ENCODE data around the gene LPO.

Gene LPO

GRCh38 chr17:58264407-58265103, 26.2 kb downstream of the LPO start (continued):
- TF ChIP-seq, protein P1, sequence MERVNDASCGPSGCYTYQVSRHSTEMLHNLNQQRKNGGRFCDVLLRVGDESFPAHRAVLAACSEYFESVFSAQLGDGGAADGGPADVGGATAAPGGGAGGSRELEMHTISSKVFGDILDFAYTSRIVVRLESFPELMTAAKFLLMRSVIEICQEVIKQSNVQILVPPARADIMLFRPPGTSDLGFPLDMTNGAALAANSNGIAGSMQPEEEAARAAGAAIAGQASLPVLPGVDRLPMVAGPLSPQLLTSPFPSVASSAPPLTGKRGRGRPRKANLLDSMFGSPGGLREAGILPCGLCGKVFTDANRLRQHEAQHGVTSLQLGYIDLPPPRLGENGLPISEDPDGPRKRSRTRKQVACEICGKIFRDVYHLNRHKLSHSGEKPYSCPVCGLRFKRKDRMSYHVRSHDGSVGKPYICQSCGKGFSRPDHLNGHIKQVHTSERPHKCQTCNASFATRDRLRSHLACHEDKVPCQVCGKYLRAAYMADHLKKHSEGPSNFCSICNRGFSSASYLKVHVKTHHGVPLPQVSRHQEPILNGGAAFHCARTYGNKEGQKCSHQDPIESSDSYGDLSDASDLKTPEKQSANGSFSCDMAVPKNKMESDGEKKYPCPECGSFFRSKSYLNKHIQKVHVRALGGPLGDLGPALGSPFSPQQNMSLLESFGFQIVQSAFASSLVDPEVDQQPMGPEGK (CRISPR knock-in tag; IDR thresholded peaks at IDR 0.05; ENCODE audit: borderline replicate concordance): no peak
- TF ChIP-seq POU6F1 (CRISPR knock-in tag; IDR thresholded peaks at IDR 0.05; ENCODE audit: borderline replicate concordance, low read depth): no peak

- ATAC-seq: no peak
- TF ChIP-seq TCF4 (CRISPR knock-in tag; IDR thresholded peaks at IDR 0.05; ENCODE audit: borderline replicate concordance): no peak
- TF ChIP-seq, protein P2, sequence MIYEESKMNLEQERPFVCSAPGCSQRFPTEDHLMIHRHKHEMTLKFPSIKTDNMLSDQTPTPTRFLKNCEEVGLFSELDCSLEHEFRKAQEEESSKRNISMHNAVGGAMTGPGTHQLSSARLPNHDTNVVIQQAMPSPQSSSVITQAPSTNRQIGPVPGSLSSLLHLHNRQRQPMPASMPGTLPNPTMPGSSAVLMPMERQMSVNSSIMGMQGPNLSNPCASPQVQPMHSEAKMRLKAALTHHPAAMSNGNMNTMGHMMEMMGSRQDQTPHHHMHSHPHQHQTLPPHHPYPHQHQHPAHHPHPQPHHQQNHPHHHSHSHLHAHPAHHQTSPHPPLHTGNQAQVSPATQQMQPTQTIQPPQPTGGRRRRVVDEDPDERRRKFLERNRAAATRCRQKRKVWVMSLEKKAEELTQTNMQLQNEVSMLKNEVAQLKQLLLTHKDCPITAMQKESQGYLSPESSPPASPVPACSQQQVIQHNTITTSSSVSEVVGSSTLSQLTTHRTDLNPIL (CRISPR knock-in tag; IDR thresholded peaks at IDR 0.05; ENCODE audit: low read depth): no peak
- TF ChIP-seq POU6F1 (CRISPR knock-in tag; IDR thresholded peaks at IDR 0.05; ENCODE audit: borderline replicate concordance, low read depth): no peak
- TF ChIP-seq ARNTL (CRISPR knock-in tag; IDR thresholded peaks at IDR 0.05; ENCODE audit: borderline replicate concordance, low read depth): no peak
- TF ChIP-seq, protein P1 (CRISPR knock-in tag; IDR thresholded peaks at IDR 0.05; ENCODE audit: borderline replicate concordance): no peak
- no peak for TF ChIP-seq ZFP30 (CRISPR knock-in tag; IDR thresholded peaks at IDR 0.05)
- TF ChIP-seq PPARA (CRISPR knock-in tag; IDR thresholded peaks at IDR 0.05; ENCODE audit: borderline replicate concordance): no peak
- no peak for TF ChIP-seq ZNF565 (CRISPR knock-in tag; conservative IDR thresholded peaks at IDR 0.05; ENCODE audit: low read depth)
- TF ChIP-seq ESRRG (CRISPR knock-in tag; IDR thresholded peaks at IDR 0.05): no peak
Observed at GRCh38 chr17:58265271-58265670, 26.9 kb downstream of the LPO start.

- no peak for ATAC-seq
- TF ChIP-seq BACH2 (CRISPR knock-in tag; IDR thresholded peaks at IDR 0.05; ENCODE audit: borderline replicate concordance) (no peak), TOX (CRISPR knock-in tag; IDR thresholded peaks at IDR 0.05; ENCODE audit: borderline replicate concordance) (no peak), GLIS3 (CRISPR knock-in tag; IDR thresholded peaks at IDR 0.05) (no peak), CSDC2 (CRISPR knock-in tag; IDR thresholded peaks at IDR 0.05) (no peak), ZNF565 (CRISPR knock-in tag; conservative IDR thresholded peaks at IDR 0.05; ENCODE audit: low read depth) (no peak), ISL1 (CRISPR knock-in tag; IDR thresholded peaks at IDR 0.05) (no peak), ZFP30 (CRISPR knock-in tag; IDR thresholded peaks at IDR 0.05) (no peak), ZC3H10 (CRISPR knock-in tag; IDR thresholded peaks at IDR 0.05) (no peak), PPARA (CRISPR knock-in tag; IDR thresholded peaks at IDR 0.05; ENCODE audit: borderline replicate concordance) (no peak), OSR1 (CRISPR knock-in tag; IDR thresholded peaks at IDR 0.05) (no peak), SNAI2 (CRISPR knock-in tag; IDR thresholded peaks at IDR 0.05) (no peak), RARB (CRISPR knock-in tag; IDR thresholded peaks at IDR 0.05) (no peak)
- TF ChIP-seq, protein P3, sequence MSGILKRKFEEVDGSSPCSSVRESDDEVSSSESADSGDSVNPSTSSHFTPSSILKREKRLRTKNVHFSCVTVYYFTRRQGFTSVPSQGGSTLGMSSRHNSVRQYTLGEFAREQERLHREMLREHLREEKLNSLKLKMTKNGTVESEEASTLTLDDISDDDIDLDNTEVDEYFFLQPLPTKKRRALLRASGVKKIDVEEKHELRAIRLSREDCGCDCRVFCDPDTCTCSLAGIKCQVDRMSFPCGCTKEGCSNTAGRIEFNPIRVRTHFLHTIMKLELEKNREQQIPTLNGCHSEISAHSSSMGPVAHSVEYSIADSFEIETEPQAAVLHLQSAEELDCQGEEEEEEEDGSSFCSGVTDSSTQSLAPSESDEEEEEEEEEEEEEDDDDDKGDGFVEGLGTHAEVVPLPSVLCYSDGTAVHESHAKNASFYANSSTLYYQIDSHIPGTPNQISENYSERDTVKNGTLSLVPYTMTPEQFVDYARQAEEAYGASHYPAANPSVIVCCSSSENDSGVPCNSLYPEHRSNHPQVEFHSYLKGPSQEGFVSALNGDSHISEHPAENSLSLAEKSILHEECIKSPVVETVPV (CRISPR knock-in tag; IDR thresholded peaks at IDR 0.05): no peak
- TF ChIP-seq, protein P1 (CRISPR knock-in tag; IDR thresholded peaks at IDR 0.05; ENCODE audit: borderline replicate concordance): no peak
- TF ChIP-seq, protein P4, sequence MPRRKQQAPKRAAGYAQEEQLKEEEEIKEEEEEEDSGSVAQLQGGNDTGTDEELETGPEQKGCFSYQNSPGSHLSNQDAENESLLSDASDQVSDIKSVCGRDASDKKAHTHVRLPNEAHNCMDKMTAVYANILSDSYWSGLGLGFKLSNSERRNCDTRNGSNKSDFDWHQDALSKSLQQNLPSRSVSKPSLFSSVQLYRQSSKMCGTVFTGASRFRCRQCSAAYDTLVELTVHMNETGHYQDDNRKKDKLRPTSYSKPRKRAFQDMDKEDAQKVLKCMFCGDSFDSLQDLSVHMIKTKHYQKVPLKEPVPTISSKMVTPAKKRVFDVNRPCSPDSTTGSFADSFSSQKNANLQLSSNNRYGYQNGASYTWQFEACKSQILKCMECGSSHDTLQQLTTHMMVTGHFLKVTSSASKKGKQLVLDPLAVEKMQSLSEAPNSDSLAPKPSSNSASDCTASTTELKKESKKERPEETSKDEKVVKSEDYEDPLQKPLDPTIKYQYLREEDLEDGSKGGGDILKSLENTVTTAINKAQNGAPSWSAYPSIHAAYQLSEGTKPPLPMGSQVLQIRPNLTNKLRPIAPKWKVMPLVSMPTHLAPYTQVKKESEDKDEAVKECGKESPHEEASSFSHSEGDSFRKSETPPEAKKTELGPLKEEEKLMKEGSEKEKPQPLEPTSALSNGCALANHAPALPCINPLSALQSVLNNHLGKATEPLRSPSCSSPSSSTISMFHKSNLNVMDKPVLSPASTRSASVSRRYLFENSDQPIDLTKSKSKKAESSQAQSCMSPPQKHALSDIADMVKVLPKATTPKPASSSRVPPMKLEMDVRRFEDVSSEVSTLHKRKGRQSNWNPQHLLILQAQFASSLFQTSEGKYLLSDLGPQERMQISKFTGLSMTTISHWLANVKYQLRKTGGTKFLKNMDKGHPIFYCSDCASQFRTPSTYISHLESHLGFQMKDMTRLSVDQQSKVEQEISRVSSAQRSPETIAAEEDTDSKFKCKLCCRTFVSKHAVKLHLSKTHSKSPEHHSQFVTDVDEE (CRISPR knock-in tag; IDR thresholded peaks at IDR 0.05): no peak
Observed at GRCh38 chr17:58265902-58266875, 27.8 kb downstream of the LPO start.
